ENCODE measurements around the gene KBTBD12. TPM values are rescaled to one million over a fixed set of nuclear protein-coding genes. Genes with fewer than 3 reads are reported as not detected.
"Not testable (repeated sequence)": the region's sequence is repeated elsewhere in the genome, so short reads cannot be mapped to it uniquely, and the experiment has no call there.

The KBTBD12 gene
- total and polyA plus RNA-seq, 2 donors: 1.1 to 2.7 TPM

DNA sequence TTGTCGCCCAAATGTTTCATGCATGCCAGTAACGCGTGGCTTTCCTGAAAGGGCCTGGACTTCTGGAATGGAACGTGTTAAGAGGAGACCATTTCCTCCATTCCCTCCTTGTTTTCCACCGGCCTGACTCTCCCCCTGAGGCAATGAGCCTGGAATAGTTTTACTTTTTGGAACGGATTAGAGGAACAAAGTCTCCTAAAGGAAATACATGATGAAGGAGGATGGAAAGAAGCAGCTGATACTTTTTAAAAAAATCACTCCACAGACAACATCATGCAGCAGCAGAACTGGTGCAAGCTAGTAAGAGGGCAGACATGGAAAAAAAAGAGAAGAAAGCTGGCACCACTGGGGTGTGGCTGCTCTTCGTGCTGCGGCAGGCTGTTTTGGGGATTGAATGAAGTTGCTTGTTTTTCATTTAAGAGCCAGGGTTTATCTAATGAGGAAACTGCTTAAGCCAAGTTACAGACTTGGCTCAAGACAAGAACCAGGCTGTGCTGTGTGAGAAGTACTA, 3.6 kb upstream of the KBTBD12 start:
- no peak overlapping the region for H3K4me3 ChIP-seq (ENCODE audit: low read depth, low read length)
- WGBS: 22% methylated on average over 8 of the region's 8 CpGs
- DNase-seq (ENCODE audit: extremely low spot score): peak; percentile 41
- H3K36me3 ChIP-seq (ENCODE audit: insufficient read depth): no peaks in the 10 kb centered on the region
- H3K27ac ChIP-seq (ENCODE audit: low read depth): peak overlapping the region; percentile 12
- no peaks in the 10 kb centered on the region for H3K4me1 ChIP-seq (ENCODE audit: insufficient read depth)

DNA sequence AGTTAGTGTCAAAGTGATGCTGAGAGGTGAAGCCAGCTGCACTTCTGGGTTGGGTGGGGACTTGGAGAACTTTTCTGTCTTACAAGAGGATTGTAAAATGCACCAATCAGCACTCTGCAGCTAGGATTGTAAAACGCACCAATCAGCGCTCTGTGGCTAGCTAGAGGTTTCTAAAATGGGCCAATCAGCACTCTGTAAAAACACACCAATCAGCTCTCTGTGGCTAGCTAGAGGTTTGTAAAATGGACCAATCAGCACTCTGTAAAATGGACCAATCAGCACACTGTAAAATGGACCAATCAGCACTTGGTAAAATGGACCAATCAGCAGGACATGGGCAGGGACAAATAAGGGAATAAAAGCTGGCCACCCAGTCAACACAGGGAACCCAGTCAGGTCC, 1.2 kb upstream of the KBTBD12 start:
- H3K36me3 ChIP-seq (ENCODE audit: insufficient read depth); H3K4me3 ChIP-seq (ENCODE audit: low read depth, low read length); H3K4me1 ChIP-seq (ENCODE audit: insufficient read depth); DNase-seq (ENCODE audit: extremely low spot score); H3K27ac ChIP-seq (ENCODE audit: low read depth): not testable (repeated sequence)
- 94% methylated on average over 2 of the region's 2 CpGs for WGBS

DNA sequence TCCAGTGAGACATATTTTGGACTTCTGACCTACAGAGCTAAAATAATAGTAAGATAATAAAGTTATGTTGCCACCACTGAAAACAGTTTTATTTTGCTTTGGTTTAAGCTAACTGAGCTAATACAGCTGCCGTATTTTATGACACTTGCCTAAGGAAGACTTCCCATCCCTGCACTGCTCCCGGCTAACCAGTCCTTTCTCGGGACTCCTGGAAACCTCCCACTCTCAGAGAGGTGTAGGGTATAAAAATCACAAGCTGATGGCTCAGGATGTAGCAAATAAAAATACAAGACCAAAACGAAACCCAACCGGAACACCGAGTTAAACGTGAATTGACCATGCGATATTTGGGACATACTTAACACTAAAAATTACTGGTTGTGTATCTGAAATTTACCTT, 448 bp upstream of the KBTBD12 start:
- 38% methylated on average over 8 of the region's 8 CpGs for WGBS
- no peak for DNase-seq (ENCODE audit: extremely low spot score)
- Histone ChIP-seq H3K4me3 (ENCODE audit: low read depth, low read length) (peak overlapping the region; percentile 16), H3K4me1 (ENCODE audit: insufficient read depth) (no peaks in the 10 kb centered on the region), H3K36me3 (ENCODE audit: insufficient read depth) (no peaks in the 10 kb centered on the region), H3K27ac (ENCODE audit: low read depth) (no peak overlapping the region)

DNA sequence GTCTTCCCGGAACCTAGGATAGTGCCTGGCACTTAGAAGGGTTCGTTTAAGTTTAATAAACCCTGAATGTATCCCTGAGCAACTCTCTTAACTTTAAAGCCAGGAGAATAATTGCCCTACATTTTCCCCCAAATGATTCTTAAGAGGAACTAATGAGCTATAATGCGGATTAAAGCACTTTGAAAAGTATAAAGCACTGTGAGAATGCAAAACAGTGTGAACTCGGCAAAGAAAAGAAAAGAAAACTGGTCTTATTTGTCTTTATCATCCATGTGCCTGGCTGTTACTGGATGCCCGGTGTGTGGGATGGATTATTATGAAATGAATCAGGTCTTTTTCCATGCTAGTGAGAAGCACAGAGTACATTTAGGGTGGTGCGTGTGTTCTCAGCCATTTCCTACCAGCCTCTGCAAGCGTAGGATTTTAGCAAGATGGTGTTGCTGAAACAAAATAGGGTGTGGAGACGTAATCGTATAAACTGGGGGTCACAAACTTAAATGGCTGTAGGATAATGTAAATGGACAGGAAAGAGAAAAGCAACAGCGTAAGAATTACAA, 983 bp downstream of the KBTBD12 start:
- no peak for DNase-seq (ENCODE audit: extremely low spot score)
- no peak overlapping the region for H3K4me3 ChIP-seq (ENCODE audit: low read depth, low read length)
- H3K4me1 ChIP-seq (ENCODE audit: insufficient read depth): no peaks in the 10 kb centered on the region
- H3K36me3 ChIP-seq (ENCODE audit: insufficient read depth): no peaks in the 10 kb centered on the region
- no peak overlapping the region for H3K27ac ChIP-seq (ENCODE audit: low read depth)
- 72% methylated on average over 10 of the region's 10 CpGs for WGBS

DNA sequence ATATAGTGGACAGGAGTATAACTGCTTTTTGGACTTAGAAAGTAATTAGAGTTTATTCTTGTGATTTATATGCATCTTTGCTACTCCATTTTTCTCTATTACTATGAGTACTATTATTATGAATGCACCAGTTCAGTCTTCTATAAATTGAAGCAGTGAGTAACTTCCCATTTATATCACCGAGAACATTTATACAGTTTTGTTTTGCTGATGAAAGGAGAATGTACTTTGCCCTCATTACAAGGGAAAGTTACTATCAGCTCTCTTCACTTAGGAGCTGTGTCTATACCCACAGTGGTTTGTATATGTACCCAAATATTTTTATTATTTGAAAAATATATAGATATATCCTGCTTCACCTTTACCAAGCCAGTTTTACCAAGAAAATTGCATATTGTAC, 5.7 kb downstream of the KBTBD12 start:
- DNase-seq (ENCODE audit: extremely low spot score): no peak
- Histone ChIP-seq H3K4me1 (ENCODE audit: insufficient read depth) (no peaks in the 10 kb centered on the region), H3K4me3 (ENCODE audit: low read depth, low read length) (no peak overlapping the region), H3K36me3 (ENCODE audit: insufficient read depth) (no peaks in the 10 kb centered on the region), H3K27ac (ENCODE audit: low read depth) (no peak overlapping the region)
- WGBS: 68% methylated on average over 1 of the region's 1 CpG

DNA sequence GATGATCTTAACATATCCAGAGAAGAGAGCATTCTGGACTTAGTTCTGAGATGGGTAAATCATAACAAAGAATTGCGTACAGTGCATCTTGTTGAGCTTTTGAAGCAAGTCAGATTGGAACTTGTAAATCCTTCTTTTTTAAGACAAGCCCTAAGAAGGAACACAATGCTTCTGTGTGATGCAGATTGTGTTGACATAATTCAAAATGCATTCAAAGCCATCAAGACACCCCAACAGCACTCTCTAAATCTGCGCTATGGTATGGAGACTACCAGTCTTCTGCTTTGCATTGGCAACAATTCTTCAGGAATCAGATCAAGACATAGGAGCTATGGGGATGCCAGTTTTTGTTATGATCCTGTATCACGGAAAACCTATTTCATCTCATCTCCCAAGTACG, 8.6 kb downstream of the KBTBD12 start:
- WGBS: 88% methylated on average over 4 of the region's 4 CpGs
- no peak overlapping the region for H3K27ac ChIP-seq (ENCODE audit: low read depth)
- no peaks in the 10 kb centered on the region for H3K4me1 ChIP-seq (ENCODE audit: insufficient read depth)
- DNase-seq (ENCODE audit: extremely low spot score): no peak
- no peak overlapping the region for H3K4me3 ChIP-seq (ENCODE audit: low read depth, low read length)
- H3K36me3 ChIP-seq (ENCODE audit: insufficient read depth): no peaks in the 10 kb centered on the region

DNA sequence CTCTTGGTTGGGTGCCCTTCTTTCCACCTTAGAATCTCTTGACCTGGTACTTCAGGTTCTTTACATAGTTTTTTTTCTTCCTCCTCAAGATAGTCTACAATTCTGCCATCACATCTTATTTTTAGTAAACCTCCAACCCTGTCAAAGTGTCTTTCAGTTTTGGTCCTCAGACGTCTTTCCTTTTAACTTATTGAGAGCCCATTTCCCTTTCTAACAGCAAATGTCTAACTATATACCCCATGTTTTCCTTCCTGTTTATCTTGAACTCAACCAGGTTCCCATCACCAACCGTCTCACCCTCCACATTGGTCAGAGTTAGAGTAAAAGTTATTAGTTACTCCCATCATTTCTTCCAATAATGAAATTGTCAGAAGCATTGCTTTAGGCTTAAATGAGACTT, 10.4 kb downstream of the KBTBD12 start:
- H3K27ac ChIP-seq (ENCODE audit: low read depth): no peak overlapping the region
- WGBS: 76% methylated on average over 2 of the region's 2 CpGs
- H3K4me3 ChIP-seq (ENCODE audit: low read depth, low read length): no peak overlapping the region
- no peaks in the 10 kb centered on the region for H3K36me3 ChIP-seq (ENCODE audit: insufficient read depth)
- no peak for DNase-seq (ENCODE audit: extremely low spot score)
- no peaks in the 10 kb centered on the region for H3K4me1 ChIP-seq (ENCODE audit: insufficient read depth)

DNA sequence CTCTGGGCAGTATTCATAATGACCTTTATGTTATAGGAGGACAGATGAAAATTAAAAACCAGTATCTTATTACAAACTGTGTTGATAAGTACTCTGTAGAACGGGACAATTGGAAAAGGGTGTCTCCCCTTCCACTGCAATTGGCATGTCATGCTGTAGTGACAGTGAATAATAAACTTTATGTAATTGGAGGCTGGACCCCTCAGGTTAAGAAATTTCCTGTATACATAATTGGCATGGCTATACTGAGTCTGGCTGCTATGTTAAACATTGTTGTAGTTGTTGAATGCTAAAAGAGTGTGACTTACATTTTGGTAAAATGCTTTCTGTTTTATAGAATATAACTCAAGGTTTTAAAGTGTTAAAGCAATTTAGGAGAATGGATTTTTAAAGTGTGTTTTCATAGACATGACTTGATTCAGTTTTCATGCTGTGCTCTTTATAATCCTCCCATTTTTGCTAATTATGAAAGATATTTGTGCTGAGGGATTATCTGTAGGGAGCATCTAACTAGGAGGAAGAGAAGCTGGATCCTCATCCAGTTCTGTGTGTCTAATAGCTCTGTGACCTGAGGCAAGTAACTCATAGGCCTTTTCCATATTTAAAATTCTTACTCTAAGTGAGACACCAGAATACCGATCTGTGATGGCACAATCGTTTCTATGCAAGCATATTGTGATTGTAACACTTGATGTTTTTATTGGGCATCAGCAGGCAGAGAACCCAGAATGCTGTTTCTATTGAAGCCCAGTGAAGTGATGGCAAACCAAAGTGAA, 13.0 kb downstream of the KBTBD12 start:
- no peak overlapping the region for H3K27ac ChIP-seq (ENCODE audit: low read depth)
- 89% methylated on average over 3 of the region's 3 CpGs for WGBS
- no peaks in the 10 kb centered on the region for H3K4me1 ChIP-seq (ENCODE audit: insufficient read depth)
- no peak for DNase-seq (ENCODE audit: extremely low spot score)
- no peaks in the 10 kb centered on the region for H3K36me3 ChIP-seq (ENCODE audit: insufficient read depth)
- H3K4me3 ChIP-seq (ENCODE audit: low read depth, low read length): no peak overlapping the region

DNA sequence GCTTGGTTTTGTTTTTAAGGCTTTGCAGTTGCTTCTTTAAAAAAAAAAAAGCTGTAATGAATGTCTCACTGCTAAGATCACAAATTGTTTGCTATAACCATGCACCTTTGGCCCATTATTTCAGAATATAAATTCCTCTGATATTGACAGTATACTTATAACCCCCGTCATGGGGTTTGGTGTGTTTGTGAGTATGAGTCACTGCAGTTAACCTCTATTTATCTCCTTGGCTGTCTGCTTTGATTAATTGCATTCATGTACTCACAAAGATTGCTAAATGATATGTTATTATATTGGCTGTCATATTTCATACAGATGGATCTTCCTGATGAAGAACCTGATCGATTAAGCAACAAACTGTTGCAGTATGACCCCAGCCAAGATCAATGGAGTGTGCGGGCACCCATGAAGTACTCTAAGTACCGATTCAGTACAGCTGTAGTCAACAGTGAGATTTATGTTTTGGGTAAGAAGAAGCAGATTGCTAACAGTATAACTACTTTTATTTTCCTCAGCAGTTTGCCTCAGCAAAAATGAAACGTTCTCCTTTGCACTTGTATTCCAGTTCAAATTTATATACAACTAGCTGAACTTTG, 14.9 kb downstream of the KBTBD12 start:
- no peak for DNase-seq (ENCODE audit: extremely low spot score)
- no peak overlapping the region for H3K4me3 ChIP-seq (ENCODE audit: low read depth, low read length)
- 80% methylated on average over 5 of the region's 5 CpGs for whole genome bisulfite sequencing
- no peaks in the 10 kb centered on the region for H3K4me1 ChIP-seq (ENCODE audit: insufficient read depth)
- no peaks in the 10 kb centered on the region for H3K36me3 ChIP-seq (ENCODE audit: insufficient read depth)
- H3K27ac ChIP-seq (ENCODE audit: low read depth): no peak overlapping the region

DNA sequence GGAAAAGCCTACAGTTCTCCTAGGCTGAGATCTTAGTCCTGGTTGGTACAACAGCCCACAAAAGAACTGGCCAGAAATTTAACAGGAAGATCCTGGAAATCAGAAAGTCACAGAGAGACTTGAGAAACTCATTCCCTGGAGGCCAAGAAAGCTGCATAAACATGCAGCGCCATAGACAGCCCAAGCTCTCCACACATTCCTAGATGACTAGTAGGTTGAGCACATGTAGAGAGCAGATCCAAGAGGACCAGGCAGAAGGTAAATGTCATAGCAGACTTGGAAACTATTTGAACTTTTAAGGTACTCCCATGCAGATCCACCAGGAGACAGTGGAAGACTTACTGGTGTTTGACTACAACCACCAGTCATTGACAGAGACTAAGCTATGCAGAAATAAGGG, 18.4 kb downstream of the KBTBD12 start:
- no peaks in the 10 kb centered on the region for H3K36me3 ChIP-seq (ENCODE audit: insufficient read depth)

DNA sequence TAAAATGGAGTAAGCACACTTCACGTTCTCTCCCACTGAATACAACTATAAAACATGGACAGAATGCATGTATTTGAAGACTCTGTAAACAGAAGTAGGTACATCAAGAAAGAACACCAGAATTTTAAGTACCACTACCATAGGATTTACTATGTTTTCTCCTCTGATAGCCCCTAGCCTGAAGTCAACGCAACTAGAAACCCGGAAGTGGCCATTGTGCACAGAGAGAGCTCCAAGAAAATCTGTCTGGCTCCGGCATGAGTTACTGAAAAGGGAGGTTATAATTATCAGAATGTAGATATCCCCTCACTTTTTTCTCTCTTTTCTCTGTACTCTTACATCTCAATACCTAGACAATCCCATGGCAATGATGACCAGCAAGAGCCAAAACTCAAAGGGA, 23.8 kb downstream of the KBTBD12 start:
- Histone ChIP-seq H3K4me1 (ENCODE audit: insufficient read depth) (no peaks in the 10 kb centered on the region), H3K36me3 (ENCODE audit: insufficient read depth) (no peaks in the 10 kb centered on the region), H3K4me3 (ENCODE audit: low read depth, low read length) (no peak overlapping the region), H3K27ac (ENCODE audit: low read depth) (no peak overlapping the region)
- 95% methylated on average over 4 of the region's 4 CpGs for WGBS
- no peak for DNase-seq (ENCODE audit: extremely low spot score)

More for the DNA sequence above, 18.4 kb downstream of the KBTBD12 start:
- Histone ChIP-seq H3K4me3 (ENCODE audit: low read depth, low read length) (no peak overlapping the region), H3K27ac (ENCODE audit: low read depth) (no peak overlapping the region), H3K4me1 (ENCODE audit: insufficient read depth) (no peaks in the 10 kb centered on the region)
- WGBS: 91% methylated on average over 1 of the region's 1 CpG
- DNase-seq (ENCODE audit: extremely low spot score): no peak

DNA sequence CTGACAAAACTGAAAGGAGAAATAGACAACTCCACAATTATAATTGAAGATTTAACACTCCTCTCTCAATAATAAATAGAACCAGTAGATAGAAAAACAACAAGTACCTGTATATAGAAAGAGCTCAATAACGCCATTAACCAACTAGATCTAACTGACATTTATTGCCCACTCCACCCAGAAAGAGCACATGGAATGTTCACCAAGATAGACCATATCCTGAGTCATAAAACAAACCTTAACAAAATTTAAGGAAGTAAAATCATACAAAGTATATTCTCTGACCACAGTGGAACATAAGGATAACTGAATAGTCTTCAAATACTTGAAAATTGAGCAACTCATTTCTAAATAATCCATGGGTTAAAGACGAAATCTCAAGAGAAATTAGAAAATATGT, 25.1 kb downstream of the KBTBD12 start:
- WGBS: 77% methylated on average over 2 of the region's 2 CpGs
- DNase-seq (ENCODE audit: extremely low spot score): no peak
- Histone ChIP-seq H3K4me3 (ENCODE audit: low read depth, low read length) (no peak overlapping the region), H3K4me1 (ENCODE audit: insufficient read depth) (no peaks in the 10 kb centered on the region), H3K36me3 (ENCODE audit: insufficient read depth) (no peaks in the 10 kb centered on the region), H3K27ac (ENCODE audit: low read depth) (no peak overlapping the region)

DNA sequence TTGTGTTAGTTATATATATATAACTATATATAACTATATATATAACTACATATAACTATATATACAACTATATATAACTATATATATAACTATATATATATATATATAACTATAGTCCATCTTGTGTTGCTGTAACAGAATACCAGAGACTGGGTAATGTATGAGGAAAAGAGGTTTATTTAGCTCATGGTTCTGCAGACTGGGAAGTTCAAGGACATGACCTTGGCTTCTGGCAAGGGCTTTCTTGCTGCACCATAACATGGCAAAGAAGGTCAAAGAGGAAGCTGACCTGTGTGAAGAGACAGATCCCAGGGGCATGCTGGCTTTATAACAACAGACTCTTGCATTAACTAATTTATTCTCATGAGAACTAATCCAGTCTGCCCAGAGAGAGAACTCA, 27.6 kb downstream of the KBTBD12 start:
- no peaks in the 10 kb centered on the region for H3K36me3 ChIP-seq (ENCODE audit: insufficient read depth)
- no peak for DNase-seq (ENCODE audit: extremely low spot score)
- H3K4me1 ChIP-seq (ENCODE audit: insufficient read depth): no peaks in the 10 kb centered on the region
- no peak overlapping the region for H3K4me3 ChIP-seq (ENCODE audit: low read depth, low read length)
- H3K27ac ChIP-seq (ENCODE audit: low read depth): no peak overlapping the region

DNA sequence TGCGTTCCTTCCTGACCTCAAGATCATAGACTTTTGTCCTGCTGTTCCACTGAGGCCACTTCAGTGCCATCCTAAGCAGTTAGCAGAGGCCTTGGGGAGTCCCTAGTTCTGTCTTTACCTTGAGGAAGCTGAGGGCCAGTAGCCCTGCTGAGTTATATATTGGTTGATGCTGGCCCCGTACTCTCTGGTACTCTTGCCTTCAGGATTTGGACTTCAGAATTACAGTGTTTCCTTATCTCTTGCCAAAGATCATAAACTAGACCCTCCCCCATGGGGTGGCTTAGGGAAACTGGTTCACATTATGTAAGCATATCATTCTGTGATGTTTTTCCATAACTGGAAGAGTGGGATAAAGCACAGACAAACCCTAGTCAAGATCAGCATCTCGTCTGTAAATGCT, 33.2 kb downstream of the KBTBD12 start:
- Histone ChIP-seq H3K4me1 (ENCODE audit: insufficient read depth) (no peaks in the 10 kb centered on the region), H3K36me3 (ENCODE audit: insufficient read depth) (no peaks in the 10 kb centered on the region), H3K4me3 (ENCODE audit: low read depth, low read length) (no peak overlapping the region), H3K27ac (ENCODE audit: low read depth) (no peak overlapping the region)
- 65% methylated on average over 3 of the region's 3 CpGs for WGBS
- DNase-seq (ENCODE audit: extremely low spot score): no peak

All from urinary bladder (tissue), 4 donors.